H1 (cell line): Measurements from ENCODE around the gene CCNB1. TPM values are rescaled to one million over a fixed set of nuclear protein-coding genes. Genes with fewer than 3 reads are reported as not detected.

Experiments used
- CTCF ChIA-PET: fragments of 300-600 bp; sonication (Branson Sonifier 250); formaldehyde crosslinking; loops from one replicate; lab custom pipeline; 2021; ENCODE audit not compliant: partially characterized antibody; lab: Charles Lee
- POLR2A ChIA-PET: fragments of 300-600 bp; sonication (Branson Sonifier 250); formaldehyde crosslinking; loops from one replicate; lab custom pipeline; 2021; ENCODE audit warnings: inconsistent platforms; ENCODE audit not compliant: partially characterized antibody; lab: Charles Lee
- DNase-seq, 2 experiments: peaks; one replicate each; pipeline versions ENCODE4 v3.0.0 to v3.0.0-alpha.2; 2010 to 2022; ENCODE audit warnings: low spot score in 2 of 2, low read depth in 1 of 2, mixed read lengths in 1 of 2
- FAIRE-seq: peaks from 2 replicates; lab custom pipeline; 2011; peaks lifted over from hg19 to GRCh38; lab: Jason Lieb, UNC
- H2AFZ ChIP-seq: 2 replicates; pipeline ENCODE4 v1.8.1; 2012; ENCODE audit warnings: low read length, inconsistent platforms
- H2AK5ac ChIP-seq: 2 replicates; pipeline ENCODE4 v1.6.1; 2013; ENCODE audit warnings: low read depth, low read length
- H2BK120ac ChIP-seq: replicated peaks from 2 replicates; pipeline ENCODE3; 2013; ENCODE audit warnings: low read depth, low read length, inconsistent platforms
- H2BK12ac ChIP-seq: 2 replicates; pipeline ENCODE4 v1.6.1; 2013; ENCODE audit warnings: low read depth, low read length
- H2BK15ac ChIP-seq: 2 replicates; pipeline ENCODE4 v1.6.1; 2013; ENCODE audit warnings: low read length
- H2BK20ac ChIP-seq: 2 replicates; pipeline ENCODE4 v1.6.1; 2013; ENCODE audit warnings: low read length
- H2BK5ac ChIP-seq: 2 replicates; pipeline ENCODE4 v1.6.1; 2013; ENCODE audit warnings: low read depth, low read length
- H3K14ac ChIP-seq: 2 replicates; pipeline ENCODE4 v1.6.1; 2013; ENCODE audit warnings: inconsistent platforms; ENCODE audit not compliant: insufficient read length
- H3K18ac ChIP-seq: 2 replicates; pipeline ENCODE4 v1.6.1; 2013; ENCODE audit warnings: low read length; ENCODE audit errors: extremely low read depth
- H3K23ac ChIP-seq: 2 replicates; pipeline ENCODE4 v1.6.1; 2013; ENCODE audit warnings: inconsistent platforms; ENCODE audit not compliant: insufficient read length
- H3K23me2 ChIP-seq: 2 replicates; pipeline ENCODE4 v1.6.1; 2013; ENCODE audit warnings: low read depth, low read length
- H3K27ac ChIP-seq: 2 replicates; pipeline ENCODE4 v1.6.1; 2011; ENCODE audit warnings: low read depth, low read length, inconsistent platforms
- H3K27me3 ChIP-seq, 4 experiments: replicated peaks in 1 of 4; 1 replicate in 1 of 4; 2 replicates in 3 of 4; pipeline versions ENCODE4 v1.6.1 to v1.8.1; 2011 to 2013; ENCODE audit warnings: low read length in 3 of 4, mild to moderate bottlenecking in 3 of 4, inconsistent platforms in 2 of 4, mixed read lengths in 2 of 4, moderate library complexity in 1 of 4; ENCODE audit not compliant: control insufficient read depth in 3 of 4, insufficient read depth in 3 of 4; ENCODE audit errors: extremely low read depth in 1 of 4
- H3K36me3 ChIP-seq, 4 experiments: 2 replicates each; pipeline versions ENCODE4 v1.6.1 to v1.8.1; 2011 to 2013; ENCODE audit warnings: mild to moderate bottlenecking in 4 of 4, low read length in 3 of 4, moderate library complexity in 2 of 4, control low read depth in 1 of 4, inconsistent platforms in 1 of 4; ENCODE audit not compliant: insufficient read depth in 4 of 4, control insufficient read depth in 2 of 4
- H3K4ac ChIP-seq: replicated peaks from 2 replicates; pipeline ENCODE3; 2013; ENCODE audit warnings: low read length, low read depth, mixed read lengths, inconsistent platforms; ENCODE audit not compliant: insufficient read length
- H3K4me1 ChIP-seq, 4 experiments: replicated peaks in 1 of 4; 1 replicate in 1 of 4; 2 replicates in 3 of 4; pipeline versions ENCODE4 v1.6.1 to v1.8.1; 2011 to 2013; ENCODE audit warnings: low read length in 3 of 4, inconsistent platforms in 2 of 4, mixed read lengths in 1 of 4; ENCODE audit not compliant: insufficient read depth in 4 of 4, control insufficient read depth in 3 of 4
- H3K4me2 ChIP-seq, 2 experiments: 2 replicates each; pipeline versions ENCODE4 v1.6.1 to v1.8.1; 2011 to 2013; ENCODE audit warnings: low read depth in 2 of 2, low read length in 2 of 2, control low read depth in 1 of 2, inconsistent platforms in 1 of 2, mild to moderate bottlenecking in 1 of 2; ENCODE audit not compliant: insufficient read depth in 1 of 2
- H3K4me3 ChIP-seq, 4 experiments: fragments of 200-600, 300-600 bp in 1 of 4; sonication (generic), shearing (Covaris generic), sonication (Bioruptor Twin) in 1 of 4; 2 replicates each; pipeline versions ENCODE4 v1.5.1 to v1.8.1; 2011 to 2016; ENCODE audit warnings: low read length in 4 of 4, low read depth in 3 of 4, control low read depth in 2 of 4, inconsistent platforms in 2 of 4, mild to moderate bottlenecking in 2 of 4, mixed read lengths in 1 of 4, moderate library complexity in 1 of 4; ENCODE audit not compliant: insufficient read depth in 2 of 4; ENCODE audit errors: extremely low read depth in 1 of 4
- H3K56ac ChIP-seq: replicated peaks from 2 replicates; pipeline ENCODE3; 2013; ENCODE audit warnings: low read depth, mild to moderate bottlenecking, mixed read lengths, low read length, inconsistent platforms; ENCODE audit not compliant: insufficient read length
- H3K79me1 ChIP-seq: 2 replicates; pipeline ENCODE4 v1.6.1; 2013; ENCODE audit warnings: low read depth, low read length, control low read depth
- H3K79me2 ChIP-seq, 2 experiments: 2 replicates each; pipeline versions ENCODE4 v1.6.1 to v1.8.1; 2012 to 2013; ENCODE audit warnings: low read length in 2 of 2, mild to moderate bottlenecking in 2 of 2, inconsistent platforms in 1 of 2; ENCODE audit not compliant: insufficient read depth in 2 of 2, control insufficient read depth in 1 of 2
- H3K9ac ChIP-seq, 4 experiments: replicated peaks in 1 of 4; 1 replicate in 1 of 4; 2 replicates in 3 of 4; pipeline versions ENCODE4 v1.6.1 to v1.8.1; 2011 to 2013; ENCODE audit warnings: low read depth in 3 of 4, low read length in 3 of 4, control low read depth in 2 of 4, mild to moderate bottlenecking in 2 of 4, moderate library complexity in 2 of 4, inconsistent platforms in 1 of 4; ENCODE audit errors: extremely low read depth in 1 of 4
- H3K9me3 ChIP-seq, 2 experiments: 2 replicates each; pipeline versions ENCODE4 v1.6.1 to v1.8.1; 2012 to 2013; ENCODE audit warnings: mild to moderate bottlenecking in 2 of 2, moderate library complexity in 2 of 2, control low read depth in 1 of 2, inconsistent platforms in 1 of 2, low read depth in 1 of 2, low read length in 1 of 2, mixed read lengths in 1 of 2; ENCODE audit not compliant: insufficient read depth in 2 of 2
- H4K20me1 ChIP-seq, 2 experiments: replicated peaks in 1 of 2; 2 replicates each; pipeline versions ENCODE3 to v1.8.1; 2011 to 2013; ENCODE audit warnings: inconsistent platforms in 2 of 2, low read length in 2 of 2, mild to moderate bottlenecking in 1 of 2; ENCODE audit not compliant: insufficient read depth in 2 of 2, control insufficient read depth in 1 of 2
- H4K5ac ChIP-seq: 2 replicates; pipeline ENCODE4 v1.6.1; 2013; ENCODE audit warnings: low read length, low read depth, mixed read lengths, inconsistent platforms; ENCODE audit not compliant: insufficient read length
- H4K8ac ChIP-seq: 2 replicates; pipeline ENCODE4 v1.8.0; 2013; ENCODE audit warnings: mild to moderate bottlenecking, moderate library complexity, low read length, inconsistent platforms; ENCODE audit not compliant: insufficient read depth; ENCODE audit errors: extremely low read depth
- H4K91ac ChIP-seq: replicated peaks from 2 replicates; pipeline ENCODE3; 2013; ENCODE audit warnings: low read length, mixed read lengths, inconsistent platforms; ENCODE audit not compliant: insufficient read length
- BRCA1 ChIP-seq: IDR thresholded peaks from 2 replicates; pipeline ENCODE4 v1.6.1; 2012; ENCODE audit warnings: low read depth, low read length, improper control_type of control experiment
- CHD1 ChIP-seq: IDR thresholded peaks from 2 replicates; pipeline ENCODE4 v1.6.1; 2012; ENCODE audit warnings: low read depth, low read length, improper control_type of control experiment
- CTBP2 ChIP-seq: IDR thresholded peaks from 2 replicates; pipeline ENCODE4 v1.7.0; 2011; ENCODE audit warnings: borderline replicate concordance, mild to moderate bottlenecking, moderate library complexity, mixed read lengths, low read length; ENCODE audit not compliant: insufficient read depth, insufficient read length
- KDM1A ChIP-seq: fragments of 200-600, 300-600 bp; sonication (generic); IDR thresholded peaks from 2 replicates; pipeline ENCODE4 v1.7.1; 2016; ENCODE audit warnings: mild to moderate bottlenecking, low read length, borderline replicate concordance
- NRF1 ChIP-seq: IDR thresholded peaks from 2 replicates; pipeline ENCODE4 v1.6.1; 2011; ENCODE audit warnings: mild to moderate bottlenecking, low read depth, low read length, improper control_type of control experiment
- POLR2A ChIP-seq, 2 experiments: IDR thresholded peaks; 1 replicate in 1 of 2; 2 replicates in 1 of 2; pipeline ENCODE4 v1.6.1; 2011; ENCODE audit warnings: low read depth in 2 of 2, low read length in 2 of 2, mild to moderate bottlenecking in 2 of 2; ENCODE audit errors: control extremely low read depth in 1 of 2
- POU5F1 ChIP-seq: IDR thresholded peaks from 2 replicates; pipeline ENCODE4 v1.6.1; 2011; ENCODE audit warnings: low read depth, mild to moderate bottlenecking, low read length, moderate library complexity
- RFX5 ChIP-seq: IDR thresholded peaks from 2 replicates; pipeline ENCODE4 v1.6.1; 2011; ENCODE audit warnings: low read depth, low read length, improper control_type of control experiment, borderline replicate concordance
- WGBS, 2 experiments: shearing (Covaris generic) in 1 of 2; methylation state at CpG; one replicate each; pipeline versions ENCODE4 v1.1.6 to v1.1.7; 2013 to 2015; ENCODE audit warnings: low lambda C conversion rate in 2 of 2, mixed read lengths in 2 of 2, inconsistent platforms in 1 of 2, low coverage in 1 of 2, missing lambda C conversion rate in 1 of 2; ENCODE audit not compliant: insufficient replicate concordance in 2 of 2, insufficient coverage in 1 of 2, insufficient read length in 1 of 2; ENCODE audit errors: extremely low coverage in 1 of 2, missing lambda C conversion rate in 1 of 2; 5-methylcytosine and 5-hydroxymethylcytosine counted together
- polyA plus RNA-seq, 7 experiments: library from polyadenylated mRNA; depleted of rRNA in 3 of 7; stranded (reverse) in 5 of 7; unstranded in 2 of 7; fragments of >200 nt in 5 of 7; fragments of 200-250 nt in 2 of 7; gene quantifications; 1 replicate in 5 of 7; 2 replicates in 1 of 7; 4 replicates in 1 of 7; pipeline versions ENCODE4 v1.2.1 to v1.2.3, GENCODE V29; 2011 to 2013; ENCODE audit warnings: missing spikeins in 2 of 7, mixed read lengths in 2 of 7
- total RNA-seq: library from RNA; stranded (reverse); fragmentation: NEBNext Ultra II Directional; extraction: Animal tissue kit (Norgen Biotek cat#: 25700); gene quantifications from 2 replicates; pipeline ENCODE4 v1.2.1, GENCODE V29; 2021

The CCNB1 gene
- total and polyA plus RNA-seq, 2 of the 8 experiments (the other 6 are each of a cell fraction or from before 2014, with no cell fraction given) = 122 to 338 TPM

DNA sequence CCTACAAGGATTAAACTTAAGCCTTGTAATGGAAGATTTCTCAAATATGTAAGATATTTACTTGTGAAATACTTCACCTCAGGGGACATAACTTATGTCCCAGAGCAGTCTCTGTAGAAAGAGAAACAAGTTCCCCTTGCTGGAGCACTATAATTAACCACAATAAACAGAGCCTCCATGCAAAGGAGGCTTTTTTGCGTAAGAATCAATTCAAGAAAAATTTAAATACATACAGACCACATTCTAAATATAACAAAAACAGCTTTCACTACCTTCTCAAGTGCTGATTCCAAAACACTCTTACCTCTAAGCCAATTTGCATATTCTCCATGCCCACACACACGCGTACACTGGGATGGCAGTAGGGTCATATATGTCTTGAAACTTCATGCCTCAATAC, 30.7 kb upstream of the CCNB1 start:
- H3K4me2 ChIP-seq = peak overlapping the region in 1 of 2 experiments; percentile 39; a peak in 1 of 4 replicates

More for the DNA sequence above, 30.7 kb upstream of the CCNB1 start:
- no peak overlapping the region for H3K4ac ChIP-seq
- H4K91ac ChIP-seq = no peak overlapping the region
- H3K79me2 ChIP-seq = no peaks in the 10 kb centered on the region
- no peak overlapping the region for H3K9ac ChIP-seq
- no peak overlapping the region for H2BK15ac ChIP-seq
- no peak overlapping the region for H3K4me3 ChIP-seq
- no peaks in the 10 kb centered on the region for H4K20me1 ChIP-seq
- H3K27ac ChIP-seq = no peak overlapping the region
- no peak overlapping the region for H4K5ac ChIP-seq
- no peaks in the 10 kb centered on the region for H3K23me2 ChIP-seq
- no peak overlapping the region for H2BK20ac ChIP-seq
- peaks cover 0 to 5% (median 0%) of the 10 kb centered on the region in 4 experiments; a peak in 2 of 7 replicates for H3K4me1 ChIP-seq
- H3K18ac ChIP-seq = no peak overlapping the region
- ChIA-PET POLR2A (no interaction called here), CTCF (no interaction called here)
- no peak overlapping the region for H3K23ac ChIP-seq
- H3K14ac ChIP-seq = no peak overlapping the region
- H2AFZ ChIP-seq = peak overlapping the region; percentile 71; the same call in 1 of the 2 replicates
- H4K8ac ChIP-seq = no peak overlapping the region
- H2AK5ac ChIP-seq = no peak overlapping the region
- no peak overlapping the region for H2BK120ac ChIP-seq
- FAIRE-seq = no peak
- no peak overlapping the region for H3K56ac ChIP-seq
- 84% methylated on average over 3 of the region's 3 CpGs; no CpG with 5 or more reads in 1 of the 2 experiments for WGBS, 2 experiments
- no peaks in the 10 kb centered on the region for H3K79me1 ChIP-seq
- no peaks in the 10 kb centered on the region for H3K36me3 ChIP-seq
- DNase-seq = no peak
- no peak overlapping the region for H2BK12ac ChIP-seq
- H3K9me3 ChIP-seq = no peaks in the 10 kb centered on the region; a peak in 1 of 4 replicates
- H3K27me3 ChIP-seq = no peaks in the 10 kb centered on the region
- H2BK5ac ChIP-seq = no peak overlapping the region
- TF ChIP-seq BRCA1 = no peak
- TF ChIP-seq NRF1 = no peak
- TF ChIP-seq POU5F1 = no peak
- TF ChIP-seq POLR2A (IDR thresholded peaks at IDR 0.05; ENCODE audit: control extremely low read depth in 1 of 2, low read depth in 2 of 2, low read length in 2 of 2) = no peak
- TF ChIP-seq RFX5 = no peak
- no peak for TF ChIP-seq CHD1
- no peak for TF ChIP-seq KDM1A
- TF ChIP-seq CTBP2 = no peak
